ENCODE results near the gene OSBPL7.
A peak's percentile ranks its signal among the peaks of the same experiment; 100 is the strongest.

DNA sequence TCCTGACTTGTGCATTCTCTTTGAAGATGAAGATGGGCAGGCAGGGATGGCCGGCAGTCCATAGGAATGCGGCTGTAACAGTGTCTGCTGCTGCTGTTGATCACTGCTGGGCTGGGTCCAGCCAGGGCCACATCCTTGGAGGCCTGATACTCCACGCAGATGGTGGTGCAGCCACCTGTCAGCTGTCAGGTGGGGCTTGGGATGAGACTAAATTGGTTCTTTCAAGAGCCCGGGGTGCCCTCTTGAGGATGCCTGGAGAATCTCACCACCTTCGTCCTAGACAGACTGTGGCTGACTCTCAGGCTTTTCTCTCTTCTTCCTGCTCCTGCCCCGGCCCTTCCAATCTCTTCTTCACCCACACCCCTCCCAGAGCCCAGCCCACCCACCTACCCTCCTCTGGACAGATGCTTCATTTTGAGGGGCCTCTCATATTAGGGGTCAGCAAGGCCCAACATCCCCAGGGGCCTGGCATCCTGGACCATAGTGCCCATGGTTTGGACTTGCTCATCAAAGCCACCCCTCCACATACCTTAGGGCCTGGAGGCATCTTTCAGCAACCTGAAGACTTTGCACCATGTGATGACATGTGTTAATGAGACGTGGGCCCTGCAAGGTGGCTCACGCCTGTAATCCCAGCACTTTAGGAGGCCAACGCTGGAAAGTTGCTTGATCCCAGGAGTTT lies 19.1 kb downstream of the OSBPL7 start:
- peak; percentile 37 for TF ChIP-seq CTCF (IDR thresholded peaks at IDR 0.05; ENCODE audit: insufficient read depth, low read depth, low read length)
- no peak for TF ChIP-seq EZH2 (IDR thresholded peaks at IDR 0.05; ENCODE audit: insufficient read depth, low read length)

All from astrocyte (in vitro differentiated cells and primary cell).